ENCODE results near the gene CAMK1G.

CAMK1G gene

GRCh38 chr1:209618756-209619420 lies 35.4 kb downstream of the CAMK1G start:
- Histone ChIP-seq H3K4me1 (ENCODE audit: control extremely low read depth in 1 of 4, control insufficient read depth in 4 of 4, insufficient read depth in 4 of 4, low read length in 3 of 4) (peaks cover 0 to 16% (median 5%) of the 10 kb centered on the region in 4 experiments), H3K9me3 (ENCODE audit: control extremely low read depth in 1 of 5, control insufficient read depth in 4 of 5, insufficient read depth in 2 of 5, low read depth in 1 of 5, low read length in 4 of 5) (no peaks in the 10 kb centered on the region), H3K27ac (ENCODE audit: insufficient read depth in 1 of 2, low read depth in 1 of 2, low read length in 2 of 2, poor library complexity in 1 of 2, severe bottlenecking in 2 of 2) (no peak overlapping the region), H3K36me3 (ENCODE audit: control insufficient read depth in 4 of 4, insufficient read depth in 4 of 4, low read length in 3 of 4) (no peaks in the 10 kb centered on the region), H3K27me3 (replicated peaks in 2 of 5; ENCODE audit: control insufficient read depth in 4 of 5, insufficient read depth in 5 of 5, low read length in 4 of 5) (no peaks in the 10 kb centered on the region), H3K4me3 (ENCODE audit: control insufficient read depth in 1 of 7, extremely low read depth in 1 of 7, insufficient read depth in 4 of 7, low read depth in 2 of 7, low read length in 6 of 7) (no peak overlapping the region)
- ChIA-PET CTCF (interaction anchor here (0.8 to 2.0 kb wide), 10 partner anchors 9 to 109 kb away, joined by 3 to 6 read pairs (median 4); no protein-coding TSS in a partner anchor), POLR2A (no interaction called here)
- peak in 1 of 3 donors; percentile 33 for DNase-seq
- WGBS (ENCODE audit: insufficient coverage): 74% methylated on average over 3 of the region's 6 CpGs

- POLR2A ChIA-PET: no interaction called here
- WGBS (ENCODE audit: insufficient coverage): 98% methylated on average over 7 of the region's 7 CpGs
Measured at GRCh38 chr1:209619696-209620486, 36.4 kb downstream of the CAMK1G start.

GRCh38 chr1:209620487-209620884 lies 37.0 kb downstream of the CAMK1G start:
- Histone ChIP-seq H3K4me1 (ENCODE audit: control extremely low read depth in 1 of 4, control insufficient read depth in 4 of 4, insufficient read depth in 4 of 4, low read length in 3 of 4) (peaks cover 0 to 16% (median 5%) of the 10 kb centered on the region in 4 experiments), H3K27me3 (replicated peaks in 2 of 5; ENCODE audit: control insufficient read depth in 4 of 5, insufficient read depth in 5 of 5, low read length in 4 of 5) (no peaks in the 10 kb centered on the region), H3K36me3 (ENCODE audit: control insufficient read depth in 4 of 4, insufficient read depth in 4 of 4, low read length in 3 of 4) (no peaks in the 10 kb centered on the region), H3K9me3 (ENCODE audit: control extremely low read depth in 1 of 5, control insufficient read depth in 4 of 5, insufficient read depth in 2 of 5, low read depth in 1 of 5, low read length in 4 of 5) (no peaks in the 10 kb centered on the region), H3K4me3 (ENCODE audit: control insufficient read depth in 1 of 7, extremely low read depth in 1 of 7, insufficient read depth in 4 of 7, low read depth in 2 of 7, low read length in 6 of 7) (no peak overlapping the region), H3K27ac (ENCODE audit: insufficient read depth in 1 of 2, low read depth in 1 of 2, low read length in 2 of 2, poor library complexity in 1 of 2, severe bottlenecking in 2 of 2) (no peak overlapping the region)
- no peak for DNase-seq
- WGBS (ENCODE audit: insufficient coverage): 100% methylated on average over 2 of the region's 3 CpGs
- ChIA-PET POLR2A (no interaction called here), CTCF (interaction anchor here (0.8 to 2.0 kb wide), 3 partner anchors 10 to 44 kb away, joined by 3 to 6 read pairs (median 4); no protein-coding TSS in a partner anchor)

More at GRCh38 chr1:209619696-209620486, 36.4 kb downstream of the CAMK1G start:
- H3K27me3 ChIP-seq (replicated peaks in 2 of 5; ENCODE audit: control insufficient read depth in 4 of 5, insufficient read depth in 5 of 5, low read length in 4 of 5): no peaks in the 10 kb centered on the region
- DNase-seq: no peak
- H3K4me1 ChIP-seq (ENCODE audit: control extremely low read depth in 1 of 4, control insufficient read depth in 4 of 4, insufficient read depth in 4 of 4, low read length in 3 of 4): peaks cover 0 to 16% (median 5%) of the 10 kb centered on the region in 4 experiments
- no peak overlapping the region for H3K4me3 ChIP-seq (ENCODE audit: control insufficient read depth in 1 of 7, extremely low read depth in 1 of 7, insufficient read depth in 4 of 7, low read depth in 2 of 7, low read length in 6 of 7)
- H3K27ac ChIP-seq (ENCODE audit: insufficient read depth in 1 of 2, low read depth in 1 of 2, low read length in 2 of 2, poor library complexity in 1 of 2, severe bottlenecking in 2 of 2): no peak overlapping the region
- no peaks in the 10 kb centered on the region for H3K9me3 ChIP-seq (ENCODE audit: control extremely low read depth in 1 of 5, control insufficient read depth in 4 of 5, insufficient read depth in 2 of 5, low read depth in 1 of 5, low read length in 4 of 5)
- CTCF ChIA-PET: interaction anchor here (0.8 to 2.0 kb wide), 9 partner anchors 9 to 108 kb away, joined by 3 to 6 read pairs (median 4); no protein-coding TSS in a partner anchor
- H3K36me3 ChIP-seq (ENCODE audit: control insufficient read depth in 4 of 4, insufficient read depth in 4 of 4, low read length in 3 of 4): no peaks in the 10 kb centered on the region

- no peaks in the 10 kb centered on the region for H3K9me3 ChIP-seq (ENCODE audit: control extremely low read depth in 1 of 5, control insufficient read depth in 4 of 5, insufficient read depth in 2 of 5, low read depth in 1 of 5, low read length in 4 of 5)
- CTCF ChIA-PET: no interaction called here
- H3K36me3 ChIP-seq (ENCODE audit: control insufficient read depth in 4 of 4, insufficient read depth in 4 of 4, low read length in 3 of 4): no peaks in the 10 kb centered on the region
- H3K4me1 ChIP-seq (ENCODE audit: control extremely low read depth in 1 of 4, control insufficient read depth in 4 of 4, insufficient read depth in 4 of 4, low read length in 3 of 4): peaks cover 0 to 16% (median 5%) of the 10 kb centered on the region in 4 experiments
- 52% methylated on average over 4 of the region's 4 CpGs for WGBS (ENCODE audit: insufficient coverage)
- H3K27me3 ChIP-seq (replicated peaks in 2 of 5; ENCODE audit: control insufficient read depth in 4 of 5, insufficient read depth in 5 of 5, low read length in 4 of 5): no peaks in the 10 kb centered on the region
- POLR2A ChIA-PET: no interaction called here
- H3K4me3 ChIP-seq (ENCODE audit: control insufficient read depth in 1 of 7, extremely low read depth in 1 of 7, insufficient read depth in 4 of 7, low read depth in 2 of 7, low read length in 6 of 7): no peak overlapping the region
- no peak for DNase-seq
- H3K27ac ChIP-seq (ENCODE audit: insufficient read depth in 1 of 2, low read depth in 1 of 2, low read length in 2 of 2, poor library complexity in 1 of 2, severe bottlenecking in 2 of 2): no peak overlapping the region
Measured at GRCh38 chr1:209621286-209621685, 37.8 kb downstream of the CAMK1G start.

- ChIA-PET POLR2A (no interaction called here), CTCF (interaction anchor here (1.1 to 1.3 kb wide), 2 partner anchors 9 to 125 kb away, joined by 3 read pairs; no protein-coding TSS in a partner anchor)
- WGBS (ENCODE audit: insufficient coverage): 97% methylated on average over 11 of the region's 11 CpGs
- Histone ChIP-seq H3K36me3 (ENCODE audit: control insufficient read depth in 4 of 4, insufficient read depth in 4 of 4, low read length in 3 of 4) (no peaks in the 10 kb centered on the region), H3K4me1 (ENCODE audit: control extremely low read depth in 1 of 4, control insufficient read depth in 4 of 4, insufficient read depth in 4 of 4, low read length in 3 of 4) (peaks cover 0 to 16% (median 5%) of the 10 kb centered on the region in 4 experiments), H3K27me3 (replicated peaks in 2 of 5; ENCODE audit: control insufficient read depth in 4 of 5, insufficient read depth in 5 of 5, low read length in 4 of 5) (peaks cover 0 to 3% (median 0%) of the 10 kb centered on the region in 5 experiments), H3K4me3 (ENCODE audit: control insufficient read depth in 1 of 7, extremely low read depth in 1 of 7, insufficient read depth in 4 of 7, low read depth in 2 of 7, low read length in 6 of 7) (no peak overlapping the region), H3K27ac (ENCODE audit: insufficient read depth in 1 of 2, low read depth in 1 of 2, low read length in 2 of 2, poor library complexity in 1 of 2, severe bottlenecking in 2 of 2) (no peak overlapping the region), H3K9me3 (ENCODE audit: control extremely low read depth in 1 of 5, control insufficient read depth in 4 of 5, insufficient read depth in 2 of 5, low read depth in 1 of 5, low read length in 4 of 5) (no peaks in the 10 kb centered on the region)
- DNase-seq: no peak
Measured at GRCh38 chr1:209621741-209622655, 38.5 kb downstream of the CAMK1G start.

GRCh38 chr1:209622841-209623829 lies 39.6 kb downstream of the CAMK1G start:
- H3K36me3 ChIP-seq (ENCODE audit: control insufficient read depth in 4 of 4, insufficient read depth in 4 of 4, low read length in 3 of 4): no peaks in the 10 kb centered on the region
- no peak overlapping the region for H3K4me3 ChIP-seq (ENCODE audit: control insufficient read depth in 1 of 7, extremely low read depth in 1 of 7, insufficient read depth in 4 of 7, low read depth in 2 of 7, low read length in 6 of 7)
- H3K4me1 ChIP-seq (ENCODE audit: control extremely low read depth in 1 of 4, control insufficient read depth in 4 of 4, insufficient read depth in 4 of 4, low read length in 3 of 4): peaks cover 0 to 22% (median 8%) of the 10 kb centered on the region in 4 experiments
- H3K27ac ChIP-seq (ENCODE audit: insufficient read depth in 1 of 2, low read depth in 1 of 2, low read length in 2 of 2, poor library complexity in 1 of 2, severe bottlenecking in 2 of 2): no peak overlapping the region
- peaks cover 0 to 3% (median 0%) of the 10 kb centered on the region in 5 experiments for H3K27me3 ChIP-seq (replicated peaks in 2 of 5; ENCODE audit: control insufficient read depth in 4 of 5, insufficient read depth in 5 of 5, low read length in 4 of 5)
- POLR2A ChIA-PET: interaction anchor here (0.6 kb wide), 1 partner anchor 138 kb away, joined by 3 read pairs; no protein-coding TSS in a partner anchor
- no peaks in the 10 kb centered on the region for H3K9me3 ChIP-seq (ENCODE audit: control extremely low read depth in 1 of 5, control insufficient read depth in 4 of 5, insufficient read depth in 2 of 5, low read depth in 1 of 5, low read length in 4 of 5)
- no peak for DNase-seq
- WGBS (ENCODE audit: insufficient coverage): 86% methylated on average over 14 of the region's 24 CpGs
- CTCF ChIA-PET: interaction anchor here (1.1 to 1.9 kb wide), 5 partner anchors 10 to 123 kb away, joined by 3 to 7 read pairs (median 3); no protein-coding TSS in a partner anchor

All from common myeloid progenitor, CD34-positive (primary cell).